GM12878 (cell line): ENCODE results near the gene GON4L. TPM values are rescaled to one million over a fixed set of nuclear protein-coding genes. Genes with fewer than 3 reads are reported as not detected.
"Not testable (repeated sequence)": the region's sequence is repeated elsewhere in the genome, so short reads cannot be mapped to it uniquely, and the experiment has no call there.

Experiments
- ATAC-seq: fragments of 200-7000 bp; cut with Tn5 transposase; 3 replicates; pipeline ENCODE4 v1.9.1; 2020; ENCODE audit warnings: mild to moderate bottlenecking, moderate library complexity
- BruUV-seq: library from RNA; stranded (reverse); fragments of 400-500 nt; replicated peaks from 2 replicates; lab custom pipeline; 2021; lab: Mats Ljungman, UMichigan
- CTCF ChIA-PET: fragments of 300-600 bp; sonication (Branson Sonifier 250); formaldehyde crosslinking; extraction: SDS; loops from one replicate; lab custom pipeline; 2021; ENCODE audit warnings: inconsistent platforms; lab: Yijun Ruan, JAX
- POLR2A ChIA-PET: fragments of 350-600 bp; formaldehyde crosslinking; extraction: SDS; loops from one replicate; lab custom pipeline; 2021; ENCODE audit warnings: inconsistent platforms; lab: Charles Lee
- RAD21 ChIA-PET: fragments of 300-600 bp; sonication (Branson Sonifier 250); formaldehyde crosslinking; loops from one replicate; lab custom pipeline; 2023; ENCODE audit warnings: antibody characterized with exemption; ENCODE audit not compliant: unreplicated experiment; lab: Charles Lee
- SMC1A ChIA-PET: fragments of 300-600 bp; sonication (Branson Sonifier 250); formaldehyde crosslinking; loops from one replicate; lab custom pipeline; 2023; ENCODE audit not compliant: unreplicated experiment, uncharacterized antibody; lab: Charles Lee
- DNase-seq: peaks from one replicate; pipeline ENCODE4 v3.0.0-alpha.2; 2011; ENCODE audit warnings: low read depth, low spot score
- FAIRE-seq: peaks from 3 replicates; lab custom pipeline; 2011; peaks lifted over from hg19 to GRCh38; lab: Jason Lieb, UNC
- H2AFZ ChIP-seq: 2 replicates; pipeline ENCODE4 v1.6.0; 2011; ENCODE audit warnings: low read depth, low read length, control low read depth; ENCODE audit not compliant: control insufficient read depth
- H3K27ac ChIP-seq: 2 replicates; pipeline ENCODE4 v1.5.1; 2011; ENCODE audit warnings: control low read depth; ENCODE audit not compliant: control insufficient read depth, insufficient read depth
- H3K27me3 ChIP-seq, 2 experiments: replicated peaks in 1 of 2; 2 replicates each; pipeline versions ENCODE4 v1.6.0 to v1.6.1; 2011; ENCODE audit warnings: low read length in 1 of 2; ENCODE audit not compliant: control insufficient read depth in 2 of 2, insufficient read depth in 2 of 2
- H3K36me3 ChIP-seq, 2 experiments: 2 replicates each; pipeline ENCODE4 v1.5.1; 2011; ENCODE audit warnings: low read length in 1 of 2; ENCODE audit not compliant: control insufficient read depth in 2 of 2, insufficient read depth in 2 of 2
- H3K4me1 ChIP-seq: 2 replicates; pipeline ENCODE4 v1.6.1; 2011; ENCODE audit warnings: mild to moderate bottlenecking, low read length, moderate library complexity, mixed read lengths; ENCODE audit not compliant: control insufficient read depth, insufficient read depth
- H3K4me2 ChIP-seq: 2 replicates; pipeline ENCODE4 v1.6.0; 2011; ENCODE audit warnings: control low read depth; ENCODE audit not compliant: control insufficient read depth, insufficient read depth
- H3K4me3 ChIP-seq: fragments of 200-600 bp; sonication (generic); 2 replicates; pipeline ENCODE4 v1.5.1; 2016
- H3K79me2 ChIP-seq: 2 replicates; pipeline ENCODE4 v1.6.0; 2011; ENCODE audit warnings: low read length; ENCODE audit not compliant: control insufficient read depth, insufficient read depth
- H3K9ac ChIP-seq: 2 replicates; pipeline ENCODE4 v1.8.0; 2011; ENCODE audit warnings: low read length, control low read depth, mixed read lengths; ENCODE audit not compliant: control insufficient read depth, insufficient read depth
- H3K9me3 ChIP-seq: replicated peaks from 3 replicates; pipeline ENCODE4 v1.5.1; 2011; ENCODE audit warnings: mild to moderate bottlenecking, low read length; ENCODE audit not compliant: control insufficient read depth, insufficient read depth
- H4K20me1 ChIP-seq: 2 replicates; pipeline ENCODE4 v1.6.0; 2011; ENCODE audit not compliant: control insufficient read depth, insufficient read depth
- CHD1 ChIP-seq: IDR thresholded peaks from 2 replicates; pipeline ENCODE4 v1.6.1; 2012; ENCODE audit warnings: low read depth, low read length, improper control_type of control experiment
- KLF5 ChIP-seq: fragments of 450-650 bp; IDR thresholded peaks from 2 replicates; pipeline ENCODE4 v1.6.1; 2014; ENCODE audit warnings: mild to moderate bottlenecking; ENCODE audit not compliant: partially characterized antibody
- MEF2A ChIP-seq: IDR thresholded peaks from 2 replicates; pipeline ENCODE4 v1.6.1; 2011; ENCODE audit warnings: low read depth, mild to moderate bottlenecking, low read length, moderate library complexity; ENCODE audit not compliant: insufficient read depth
- NRF1 ChIP-seq: conservative IDR thresholded peaks from 2 replicates; pipeline ENCODE4 v1.6.1; 2011; ENCODE audit warnings: mild to moderate bottlenecking, low read depth, low read length, improper control_type of control experiment
- RUNX3 ChIP-seq: IDR thresholded peaks from 2 replicates; pipeline ENCODE4 v1.6.1; 2012; ENCODE audit warnings: low read length, inconsistent platforms
- TBL1XR1 ChIP-seq: IDR thresholded peaks from 2 replicates; pipeline ENCODE4 v1.6.1; 2012; ENCODE audit warnings: low read depth, low read length, improper control_type of control experiment
- WGBS: methylation state at CpG from one replicate; pipeline ENCODE4 v1.1.6; 2016; ENCODE audit warnings: low lambda C conversion rate; ENCODE audit not compliant: insufficient replicate concordance, insufficient coverage; ENCODE audit errors: missing lambda C conversion rate; 5-methylcytosine and 5-hydroxymethylcytosine counted together
- in situ Hi-C: fragments of 300-500 bp; cut with MboI; formaldehyde crosslinking; loops from 9 replicates; pipeline ENCODE4 v1.14.3; 2018; ENCODE audit warnings: mixed read lengths
- intact Hi-C: fragments of 100-400 bp; cut with micrococcal nuclease; formaldehyde crosslinking; loops from one replicate; pipeline ENCODE4 v1.14.2; 2022; ENCODE audit not compliant: unreplicated experiment
- polyA plus RNA-seq, 11 experiments: library from polyadenylated mRNA; depleted of rRNA in 4 of 11; unstranded in 6 of 11; stranded (reverse) in 5 of 11; fragments of >200 nt; fragmentation: Nextera tagmentation in 4 of 11; fragmentation: Illumina TruSeq in 1 of 11; extraction: Ambion mirVana in 4 of 11; extraction: Trizol in 1 of 11; gene quantifications; 1 replicate in 1 of 11; 2 replicates in 10 of 11; pipeline versions ENCODE4 v1.2.1 to v1.2.3, GENCODE V29; 2011 to 2016; ENCODE audit warnings: inconsistent platforms in 2 of 11, missing spikeins in 2 of 11, low read depth in 1 of 11
- total RNA-seq, 4 experiments: library from RNA; depleted of rRNA in 3 of 4; stranded (reverse); fragments of >200 nt in 3 of 4; fragmentation: Illumina TruSeq in 1 of 4; extraction: Trizol in 1 of 4; gene quantifications; 2 replicates each; pipeline versions ENCODE4 v1.2.1 to v1.2.3, GENCODE V29; 2013 to 2021
- TF ChIP-seq, protein P1 (sequence below): fragments of 450-650 bp; IDR thresholded peaks from 2 replicates; pipeline ENCODE4 v1.6.1; 2017; ENCODE audit warnings: mild to moderate bottlenecking
- TF ChIP-seq, protein P2 (sequence below): fragments of 150-350 bp; IDR thresholded peaks from 2 replicates; pipeline ENCODE4 v1.6.1; 2016; ENCODE audit warnings: low read depth, low read length
- TF ChIP-seq, protein P3 (sequence below): IDR thresholded peaks from 2 replicates; pipeline ENCODE4 v1.6.1; 2011; ENCODE audit warnings: low read depth, mild to moderate bottlenecking, low read length, moderate library complexity, borderline replicate concordance; ENCODE audit errors: extremely low read depth

Gene GON4L
- total and polyA plus RNA-seq, 10 of the 15 experiments (the other 5 are each of a cell fraction or from before 2014, with no cell fraction given) = 17.7 to 40.7 (median 28.0) TPM

- RAD21 ChIA-PET, H3K4me2 ChIP-seq, H4K20me1 ChIP-seq, H3K27ac ChIP-seq, H3K36me3 ChIP-seq, BruUV-seq, H3K79me2 ChIP-seq, intact Hi-C loops, FAIRE-seq, H3K4me3 ChIP-seq, DNase-seq, H2AFZ ChIP-seq, ATAC-seq, H3K27me3 ChIP-seq, in situ Hi-C loops, H3K9me3 ChIP-seq, H3K9ac ChIP-seq: not testable (repeated sequence)
- peaks cover 12% of the 10 kb centered on the region for H3K4me1 ChIP-seq
- WGBS = 98% methylated on average over 3 of the region's 3 CpGs
- SMC1A ChIA-PET = interaction anchor here (0.6 to 1.0 kb wide), 2 partner anchors 190 to 274 kb away, joined by 3 read pairs; no protein-coding TSS in a partner anchor
- CTCF ChIA-PET = interaction anchor here (0.6 to 1.8 kb wide), 2 partner anchors 14 to 51 kb away, joined by 3 to 4 read pairs; no protein-coding TSS in a partner anchor
- POLR2A ChIA-PET = interaction anchor here (0.6 to 1.4 kb wide), 3 partner anchors 11 to 55 kb away, joined by 3 to 9 read pairs (median 4); no protein-coding TSS in a partner anchor
These were observed 142.0 kb downstream of the GON4L start for GRCh38 chr1:155715056-155715455.

- POLR2A ChIA-PET = no interaction called here
- Histone ChIP-seq H3K9me3 (no peaks in the 10 kb centered on the region; the same call in 2 of the 3 replicates), H3K79me2 (peaks cover 3% of the 10 kb centered on the region), H2AFZ (no peak overlapping the region), H3K27ac (no peak overlapping the region), H3K4me1 (peaks cover 12% of the 10 kb centered on the region), H3K4me2 (no peak overlapping the region), H3K4me3 (no peak overlapping the region), H4K20me1 (no peaks in the 10 kb centered on the region), H3K36me3 (peaks cover 0 to 5% of the 10 kb centered on the region in 2 experiments; a peak in 3 of 4 replicates), H3K27me3 (no peaks in the 10 kb centered on the region), H3K9ac (no peak overlapping the region)
- ATAC-seq = no peak
- CTCF ChIA-PET = no interaction called here
- SMC1A ChIA-PET = interaction anchor here (1.5 kb wide), 1 partner anchor 462 kb away, joined by 7 read pairs; no protein-coding TSS in a partner anchor
- in situ Hi-C loops (no loop called here), intact Hi-C loops (no loop called here)
- no TSS peak for BruUV-seq
- RAD21 ChIA-PET = no interaction called here
- FAIRE-seq = no peak
- DNase-seq = no peak
- 89% methylated on average over 2 of the region's 2 CpGs for WGBS
- TF ChIP-seq KLF5 (no peak), RUNX3 (no peak), NRF1 (no peak), CHD1 (no peak), MEF2A (no peak), TBL1XR1 (no peak)
- TF ChIP-seq, protein P1, sequence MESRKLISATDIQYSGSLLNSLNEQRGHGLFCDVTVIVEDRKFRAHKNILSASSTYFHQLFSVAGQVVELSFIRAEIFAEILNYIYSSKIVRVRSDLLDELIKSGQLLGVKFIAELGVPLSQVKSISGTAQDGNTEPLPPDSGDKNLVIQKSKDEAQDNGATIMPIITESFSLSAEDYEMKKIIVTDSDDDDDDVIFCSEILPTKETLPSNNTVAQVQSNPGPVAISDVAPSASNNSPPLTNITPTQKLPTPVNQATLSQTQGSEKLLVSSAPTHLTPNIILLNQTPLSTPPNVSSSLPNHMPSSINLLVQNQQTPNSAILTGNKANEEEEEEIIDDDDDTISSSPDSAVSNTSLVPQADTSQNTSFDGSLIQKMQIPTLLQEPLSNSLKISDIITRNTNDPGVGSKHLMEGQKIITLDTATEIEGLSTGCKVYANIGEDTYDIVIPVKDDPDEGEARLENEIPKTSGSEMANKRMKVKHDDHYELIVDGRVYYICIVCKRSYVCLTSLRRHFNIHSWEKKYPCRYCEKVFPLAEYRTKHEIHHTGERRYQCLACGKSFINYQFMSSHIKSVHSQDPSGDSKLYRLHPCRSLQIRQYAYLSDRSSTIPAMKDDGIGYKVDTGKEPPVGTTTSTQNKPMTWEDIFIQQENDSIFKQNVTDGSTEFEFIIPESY = no peak
- TF ChIP-seq, protein P2, sequence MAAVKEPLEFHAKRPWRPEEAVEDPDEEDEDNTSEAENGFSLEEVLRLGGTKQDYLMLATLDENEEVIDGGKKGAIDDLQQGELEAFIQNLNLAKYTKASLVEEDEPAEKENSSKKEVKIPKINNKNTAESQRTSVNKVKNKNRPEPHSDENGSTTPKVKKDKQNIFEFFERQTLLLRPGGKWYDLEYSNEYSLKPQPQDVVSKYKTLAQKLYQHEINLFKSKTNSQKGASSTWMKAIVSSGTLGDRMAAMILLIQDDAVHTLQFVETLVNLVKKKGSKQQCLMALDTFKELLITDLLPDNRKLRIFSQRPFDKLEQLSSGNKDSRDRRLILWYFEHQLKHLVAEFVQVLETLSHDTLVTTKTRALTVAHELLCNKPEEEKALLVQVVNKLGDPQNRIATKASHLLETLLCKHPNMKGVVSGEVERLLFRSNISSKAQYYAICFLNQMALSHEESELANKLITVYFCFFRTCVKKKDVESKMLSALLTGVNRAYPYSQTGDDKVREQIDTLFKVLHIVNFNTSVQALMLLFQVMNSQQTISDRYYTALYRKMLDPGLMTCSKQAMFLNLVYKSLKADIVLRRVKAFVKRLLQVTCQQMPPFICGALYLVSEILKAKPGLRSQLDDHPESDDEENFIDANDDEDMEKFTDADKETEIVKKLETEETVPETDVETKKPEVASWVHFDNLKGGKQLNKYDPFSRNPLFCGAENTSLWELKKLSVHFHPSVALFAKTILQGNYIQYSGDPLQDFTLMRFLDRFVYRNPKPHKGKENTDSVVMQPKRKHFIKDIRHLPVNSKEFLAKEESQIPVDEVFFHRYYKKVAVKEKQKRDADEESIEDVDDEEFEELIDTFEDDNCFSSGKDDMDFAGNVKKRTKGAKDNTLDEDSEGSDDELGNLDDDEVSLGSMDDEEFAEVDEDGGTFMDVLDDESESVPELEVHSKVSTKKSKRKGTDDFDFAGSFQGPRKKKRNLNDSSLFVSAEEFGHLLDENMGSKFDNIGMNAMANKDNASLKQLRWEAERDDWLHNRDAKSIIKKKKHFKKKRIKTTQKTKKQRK = no peak
- TF ChIP-seq, protein P3, sequence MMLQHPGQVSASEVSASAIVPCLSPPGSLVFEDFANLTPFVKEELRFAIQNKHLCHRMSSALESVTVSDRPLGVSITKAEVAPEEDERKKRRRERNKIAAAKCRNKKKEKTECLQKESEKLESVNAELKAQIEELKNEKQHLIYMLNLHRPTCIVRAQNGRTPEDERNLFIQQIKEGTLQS = no peak
These were observed 143.9 kb downstream of the GON4L start for GRCh38 chr1:155713075-155713474.
